Endothelial cell of umbilical vein (primary cell): Measurements from ENCODE around the gene PRKAG1. TPM values are rescaled to one million over a fixed set of nuclear protein-coding genes. Genes with fewer than 3 reads are reported as not detected.

Source experiments
- BruUV-seq: library from RNA; stranded (reverse); fragments of 400-500 nt; replicated peaks from 2 replicates; lab custom pipeline; 2021; lab: Mats Ljungman, UMichigan
- CTCF ChIA-PET: fragments of 300-600, 350-600 bp; sonication (Branson Sonifier 250); formaldehyde crosslinking; loops from one replicate; lab custom pipeline; 2021; ENCODE audit warnings: antibody characterized with exemption, inconsistent platforms; lab: Charles Lee
- POLR2A ChIA-PET: fragments of 300-600, 350-600 bp; sonication (Branson Sonifier 250); formaldehyde crosslinking; loops from one replicate; lab custom pipeline; 2021; ENCODE audit warnings: antibody characterized with exemption, inconsistent platforms; lab: Charles Lee
- DNase-seq: peaks from one replicate; pipeline ENCODE4 v3.0.0-alpha.2; 2011; ENCODE audit warnings: low read depth, low spot score
- FAIRE-seq: peaks from 2 replicates; lab custom pipeline; 2011; peaks lifted over from hg19 to GRCh38; lab: Jason Lieb, UNC
- H2AFZ ChIP-seq: 2 replicates; pipeline ENCODE4 v1.6.0; 2012; ENCODE audit warnings: low read depth, low read length, control low read depth, inconsistent platforms
- H3K27ac ChIP-seq: 2 replicates; pipeline ENCODE4 v1.5.1; 2011; ENCODE audit warnings: low read depth, mild to moderate bottlenecking, control low read depth, low read length, moderate library complexity; ENCODE audit not compliant: insufficient read depth
- H3K27me3 ChIP-seq, 2 experiments: 2 replicates each; pipeline versions ENCODE4 v1.6.0 to v1.6.1; 2011; ENCODE audit warnings: low read length in 2 of 2, mixed read lengths in 1 of 2; ENCODE audit not compliant: control insufficient read depth in 2 of 2, insufficient read depth in 2 of 2
- H3K36me3 ChIP-seq, 2 experiments: 2 replicates in 1 of 2; 3 replicates in 1 of 2; pipeline ENCODE4 v1.5.1; 2011; ENCODE audit warnings: low read length in 2 of 2, mild to moderate bottlenecking in 1 of 2, moderate library complexity in 1 of 2; ENCODE audit not compliant: control insufficient read depth in 2 of 2, insufficient read depth in 2 of 2; ENCODE audit errors: extremely low read depth in 1 of 2
- H3K4me1 ChIP-seq: 3 replicates; pipeline ENCODE4 v1.5.1; 2011; ENCODE audit warnings: mild to moderate bottlenecking, low read length; ENCODE audit not compliant: control insufficient read depth, insufficient read depth; ENCODE audit errors: extremely low read depth
- H3K4me2 ChIP-seq: 2 replicates; pipeline ENCODE4 v1.6.1; 2011; ENCODE audit warnings: low read length, control low read depth, mixed read lengths; ENCODE audit not compliant: insufficient read depth
- H3K4me3 ChIP-seq, 3 experiments: fragments of 200-600 bp in 1 of 3; sonication (generic), shearing (Covaris generic) in 1 of 3; replicated peaks in 1 of 3; 2 replicates each; pipeline ENCODE4 v1.5.1; 2011 to 2016; ENCODE audit warnings: control low read depth in 3 of 3, low read length in 3 of 3, mild to moderate bottlenecking in 2 of 3, inconsistent platforms in 1 of 3, low read depth in 1 of 3, moderate library complexity in 1 of 3; ENCODE audit not compliant: insufficient read depth in 1 of 3
- H3K79me2 ChIP-seq: 2 replicates; pipeline ENCODE4 v1.6.0; 2012; ENCODE audit warnings: low read length, inconsistent platforms; ENCODE audit not compliant: control insufficient read depth, insufficient read depth
- H3K9ac ChIP-seq: replicated peaks from 2 replicates; pipeline ENCODE3; 2011; ENCODE audit warnings: low read length, control low read depth; ENCODE audit not compliant: insufficient read depth; ENCODE audit errors: extremely low read depth
- H3K9me1 ChIP-seq: replicated peaks from 3 replicates; pipeline ENCODE4 v1.6.0; 2011; ENCODE audit warnings: mild to moderate bottlenecking, low read length; ENCODE audit not compliant: control insufficient read depth, insufficient read depth; ENCODE audit errors: extremely low read depth
- H3K9me3 ChIP-seq: replicated peaks from 2 replicates; pipeline ENCODE4 v1.5.1; 2012; ENCODE audit warnings: low read length, inconsistent platforms; ENCODE audit not compliant: control insufficient read depth, insufficient read depth
- H4K20me1 ChIP-seq: replicated peaks from 2 replicates; pipeline ENCODE3; 2011; ENCODE audit warnings: mild to moderate bottlenecking, low read length; ENCODE audit not compliant: control insufficient read depth, insufficient read depth; ENCODE audit errors: extremely low read depth
- CTCF ChIP-seq, 2 donors: IDR thresholded peaks; 1 replicate in 1 of 2; 2 replicates in 1 of 2; pipeline ENCODE4 v1.5.1; 2011; ENCODE audit warnings: low read length in 2 of 2, mild to moderate bottlenecking in 2 of 2, moderate library complexity in 2 of 2, control low read depth in 1 of 2, inconsistent platforms in 1 of 2, low read depth in 1 of 2; ENCODE audit not compliant: insufficient read depth in 1 of 2; ENCODE audit errors: extremely low read depth in 1 of 2
- EZH2 ChIP-seq: IDR thresholded peaks from 2 replicates; pipeline ENCODE4 v1.6.1; 2012; ENCODE audit warnings: borderline replicate concordance, low read depth, mild to moderate bottlenecking, moderate library complexity, low read length, inconsistent platforms; ENCODE audit not compliant: severe bottlenecking
- FOS ChIP-seq: IDR thresholded peaks from 2 replicates; pipeline ENCODE4 v1.6.1; 2011; ENCODE audit warnings: mild to moderate bottlenecking, low read length, moderate library complexity, borderline replicate concordance; ENCODE audit not compliant: insufficient read depth
- JUN ChIP-seq: IDR thresholded peaks from 2 replicates; pipeline ENCODE4 v1.6.1; 2011; ENCODE audit warnings: borderline replicate concordance, low read depth; ENCODE audit not compliant: insufficient read length, insufficient read depth
- MAX ChIP-seq: IDR thresholded peaks from 2 replicates; pipeline ENCODE4 v1.6.1; 2011; ENCODE audit not compliant: insufficient read depth, insufficient read length
- MYC ChIP-seq: IDR thresholded peaks from one replicate; pipeline ENCODE4 v1.6.1; 2011; ENCODE audit warnings: mild to moderate bottlenecking, low read depth, low read length
- POLR2A ChIP-seq: IDR thresholded peaks from 2 replicates; pipeline ENCODE4 v1.6.1; 2012; ENCODE audit warnings: low read depth, mild to moderate bottlenecking, control low read depth, low read length
- POLR2AphosphoS5 ChIP-seq: IDR thresholded peaks from 2 replicates; pipeline ENCODE4 v1.6.1; 2012; ENCODE audit warnings: low read depth, mild to moderate bottlenecking, control low read depth, low read length, moderate library complexity; ENCODE audit not compliant: insufficient read depth
- dilution Hi-C: fragments of 300-500 bp; cut with MboI; formaldehyde crosslinking; loops from one replicate; pipeline ENCODE4 v1.15.0; 2019; ENCODE audit warnings: low sequenced_read_pairs; ENCODE audit not compliant: extremely low pct_ligation_motif_present
- intact Hi-C: fragments of 100-400 bp; cut with micrococcal nuclease; formaldehyde crosslinking; loops from one replicate; pipeline ENCODE4 v1.10.0; 2022
- polyA plus RNA-seq, 4 experiments: library from polyadenylated mRNA; depleted of rRNA in 3 of 4; stranded (reverse) in 3 of 4; unstranded in 1 of 4; fragments of >200 nt; gene quantifications; 2 replicates each; pipeline versions ENCODE4 v1.2.1 to v1.2.3, GENCODE V29; 2011 to 2012; ENCODE audit warnings: missing spikeins in 1 of 4
- total RNA-seq: library from RNA; stranded (reverse); gene quantifications from 2 replicates; pipeline ENCODE4 v1.2.3, GENCODE V29; 2021

PRKAG1 gene
- total and polyA plus RNA-seq, 2 donors (not counting 3 experiments of a cell fraction or from before 2014, with no cell fraction given): 52.1 to 54.9 TPM

GRCh38 chr12:49038291-49038955, 19.8 kb upstream of the PRKAG1 start:
- Histone ChIP-seq H2AFZ (no peak overlapping the region), H4K20me1 (no peaks in the 10 kb centered on the region), H3K36me3 (peaks cover 48 to 78% of the 10 kb centered on the region in 2 experiments), H3K79me2 (no peaks in the 10 kb centered on the region), H3K9me1 (no peaks in the 10 kb centered on the region), H3K9ac (no peak overlapping the region), H3K4me1 (no peaks in the 10 kb centered on the region), H3K27me3 (no peaks in the 10 kb centered on the region), H3K4me2 (no peak overlapping the region), H3K27ac (no peak overlapping the region), H3K4me3 (no peak overlapping the region), H3K9me3 (no peaks in the 10 kb centered on the region)
- DNase-seq (no peak), FAIRE-seq (no peak)
- TF ChIP-seq CTCF (IDR thresholded peaks at IDR 0.05; ENCODE audit: extremely low read depth in 1 of 2, insufficient read depth in 1 of 2, low read depth in 1 of 2, low read length in 2 of 2) (no peak), MAX (no peak), POLR2AphosphoS5 (no peak), EZH2 (no peak), FOS (no peak), POLR2A (no peak), MYC (no peak), JUN (no peak)
- BruUV-seq: no TSS peak
- dilution Hi-C loops: no loop called here
- ChIA-PET POLR2A (interaction anchor here (1.4 kb wide), 1 partner anchor 92 kb away, joined by 3 read pairs; the partner anchor contains the start of gene TUBA1B), CTCF (interaction anchor here (1.2 to 1.4 kb wide), 2 partner anchors 41 to 82 kb away, joined by 3 read pairs; no protein-coding TSS in a partner anchor)
- intact Hi-C loops: no loop called here
